Hepatocyte (in vitro differentiated cells): ENCODE measurements around the gene MLH3.

ENCODE experiments used
- CTCF ChIP-seq: fragments of 200-600 bp; sonication (generic); IDR thresholded peaks from 2 replicates; pipeline ENCODE4 v1.5.1; 2016; ENCODE audit warnings: antibody characterized with exemption, mild to moderate bottlenecking; ENCODE audit not compliant: poor library complexity
- EZH2 ChIP-seq: fragments of 200-600 bp; sonication (generic); IDR thresholded peaks from 2 replicates; pipeline ENCODE4 v1.6.1; 2016; ENCODE audit warnings: antibody characterized with exemption, mild to moderate bottlenecking, borderline replicate concordance
- EZH2phosphoT487 ChIP-seq: fragments of 200-600 bp; sonication (generic); IDR thresholded peaks from one replicate; pipeline ENCODE4 v1.6.1; 2018; ENCODE audit warnings: antibody characterized with exemption, mild to moderate bottlenecking, low read depth, moderate library complexity; ENCODE audit not compliant: unreplicated experiment, severe bottlenecking

GRCh38 chr14:74982661-74983060, 68.6 kb downstream of the MLH3 start:
- TF ChIP-seq CTCF: no peak
- no peak for TF ChIP-seq EZH2
- no peak for TF ChIP-seq EZH2phosphoT487
